ENCODE results near the gene NLK. TPM values are rescaled to one million over a fixed set of nuclear protein-coding genes. Genes with fewer than 3 reads are reported as not detected.
"Not testable (repeated sequence)": the region's sequence is repeated elsewhere in the genome, so short reads cannot be mapped to it uniquely, and the experiment has no call there.

Gene NLK
- total RNA-seq, 2 experiments from 2014 or later, result 9.6 to 10.2 TPM

DNA sequence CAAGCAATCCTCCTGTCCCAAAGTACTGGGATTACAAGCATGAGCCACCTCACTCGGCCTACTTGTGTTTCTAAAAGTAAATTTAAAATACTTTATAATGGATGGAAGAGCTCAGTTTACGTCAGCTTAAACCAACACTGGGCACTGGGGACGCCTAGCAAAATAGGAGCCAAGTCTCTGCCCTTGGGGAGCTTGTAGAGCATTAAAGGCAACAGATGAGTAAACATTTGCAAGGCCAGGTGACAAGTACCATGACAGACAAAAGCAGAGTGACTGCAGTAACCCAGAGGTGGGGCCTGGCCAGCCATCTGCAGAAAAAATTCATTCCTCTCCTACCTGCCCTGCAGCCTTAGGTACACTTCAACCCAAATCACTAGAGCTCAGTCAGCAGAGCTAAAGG lies 12.1 kb upstream of the NLK start:
- no peak for DNase-seq
- H3K4me1 Mint-ChIP-seq, result peaks cover 6% of the 10 kb centered on the region
- no peaks in the 10 kb centered on the region for H3K36me3 Mint-ChIP-seq
- no peaks in the 10 kb centered on the region for H3K9me3 Mint-ChIP-seq
- no peaks in the 10 kb centered on the region for H3K27me3 Mint-ChIP-seq
- H3K4me3 Mint-ChIP-seq, result no peak overlapping the region
- H3K27ac Mint-ChIP-seq, result no peak overlapping the region

DNA sequence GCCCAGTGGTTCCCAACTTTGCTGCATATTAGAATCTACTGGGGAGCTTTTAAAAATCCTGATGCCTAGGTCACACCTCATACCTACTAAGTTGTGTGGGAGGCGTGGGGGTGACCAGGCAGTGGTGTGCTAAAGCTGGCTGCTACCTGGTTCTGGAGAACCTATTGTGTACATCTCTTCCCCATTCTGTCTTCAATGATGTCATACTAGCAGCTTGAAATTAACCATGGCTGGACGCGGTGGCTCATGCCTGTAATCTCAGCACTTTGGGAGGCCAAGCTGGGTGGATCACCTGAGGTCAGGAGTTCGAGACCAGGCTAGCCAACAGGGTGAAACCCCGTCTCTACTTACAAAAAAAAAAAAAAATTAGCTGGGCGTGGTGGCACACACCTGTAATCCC lies 11.3 kb upstream of the NLK start:
- Mint-ChIP-seq H3K27me3 (no peaks in the 10 kb centered on the region), H3K36me3 (no peaks in the 10 kb centered on the region), H3K4me3 (no peak overlapping the region), H3K9me3 (peaks cover 4% of the 10 kb centered on the region), H3K4me1 (peaks cover 6% of the 10 kb centered on the region), H3K27ac (no peak overlapping the region)
- DNase-seq, result no peak

- no peak for DNase-seq
- H3K36me3 Mint-ChIP-seq, result no peaks in the 10 kb centered on the region
- no peaks in the 10 kb centered on the region for H3K27me3 Mint-ChIP-seq
- H3K4me1 Mint-ChIP-seq, result peaks cover 9% of the 10 kb centered on the region
- H3K4me3 Mint-ChIP-seq, result no peak overlapping the region
- H3K27ac Mint-ChIP-seq, result no peak overlapping the region
- H3K9me3 Mint-ChIP-seq, result peaks cover 4% of the 10 kb centered on the region
Observed at GRCh38 chr17:28033972-28034714, 8.3 kb upstream of the NLK start.

GRCh38 chr17:28035452-28035851 lies 7.0 kb upstream of the NLK start:
- not testable (repeated sequence) for H3K36me3 Mint-ChIP-seq, H3K27me3 Mint-ChIP-seq, H3K4me3 Mint-ChIP-seq, H3K27ac Mint-ChIP-seq, H3K9me3 Mint-ChIP-seq, DNase-seq
- H3K4me1 Mint-ChIP-seq, result peaks cover 13% of the 10 kb centered on the region

DNA sequence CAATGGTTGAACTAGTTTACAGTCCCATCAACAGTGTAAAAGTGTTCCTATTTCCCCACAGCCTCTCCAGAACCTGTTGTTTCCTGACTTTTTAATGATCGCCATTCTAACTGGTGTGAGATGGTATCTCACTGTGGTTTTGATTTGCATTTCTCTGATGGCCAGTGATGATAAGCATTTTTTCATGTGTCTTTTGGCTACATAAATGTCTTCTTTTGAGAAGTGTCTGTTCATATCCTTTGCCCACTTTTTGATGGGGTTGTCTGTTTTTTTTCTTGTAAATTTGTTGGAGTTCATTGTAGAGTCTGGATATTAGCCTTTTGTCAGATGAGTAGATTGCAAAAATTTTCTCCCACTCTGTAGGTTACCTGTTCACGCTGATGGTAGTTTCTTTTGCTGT lies 6.6 kb upstream of the NLK start:
- H3K4me3 Mint-ChIP-seq, H3K27ac Mint-ChIP-seq, H3K9me3 Mint-ChIP-seq, H3K27me3 Mint-ChIP-seq, DNase-seq, H3K36me3 Mint-ChIP-seq: not testable (repeated sequence)
- H3K4me1 Mint-ChIP-seq, result peaks cover 17% of the 10 kb centered on the region

DNA sequence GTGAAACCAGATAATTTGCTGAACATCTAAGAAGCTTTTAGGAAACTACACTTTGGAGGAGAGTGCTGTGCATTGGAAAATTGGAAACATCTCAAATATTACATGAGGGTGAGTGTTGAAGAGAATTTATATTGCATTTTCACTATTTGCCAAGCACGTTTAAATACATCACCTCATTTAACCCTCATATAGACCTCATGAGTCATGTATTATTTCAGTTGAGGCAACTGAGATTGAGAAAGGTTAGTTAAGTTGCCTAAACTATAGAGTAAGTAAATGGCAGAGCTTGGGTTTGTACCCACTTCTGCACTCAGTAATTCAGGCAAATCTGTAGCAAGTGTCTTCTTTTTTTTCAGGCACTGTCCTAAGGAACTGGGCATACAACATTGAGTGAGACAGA lies 3.7 kb upstream of the NLK start:
- peaks cover 31% of the 10 kb centered on the region for H3K4me1 Mint-ChIP-seq
- no peak for DNase-seq
- H3K4me3 Mint-ChIP-seq, result no peak overlapping the region
- H3K27me3 Mint-ChIP-seq, result no peaks in the 10 kb centered on the region
- H3K9me3 Mint-ChIP-seq, result peaks cover 11% of the 10 kb centered on the region
- H3K36me3 Mint-ChIP-seq, result peaks cover 9% of the 10 kb centered on the region
- no peak overlapping the region for H3K27ac Mint-ChIP-seq

DNA sequence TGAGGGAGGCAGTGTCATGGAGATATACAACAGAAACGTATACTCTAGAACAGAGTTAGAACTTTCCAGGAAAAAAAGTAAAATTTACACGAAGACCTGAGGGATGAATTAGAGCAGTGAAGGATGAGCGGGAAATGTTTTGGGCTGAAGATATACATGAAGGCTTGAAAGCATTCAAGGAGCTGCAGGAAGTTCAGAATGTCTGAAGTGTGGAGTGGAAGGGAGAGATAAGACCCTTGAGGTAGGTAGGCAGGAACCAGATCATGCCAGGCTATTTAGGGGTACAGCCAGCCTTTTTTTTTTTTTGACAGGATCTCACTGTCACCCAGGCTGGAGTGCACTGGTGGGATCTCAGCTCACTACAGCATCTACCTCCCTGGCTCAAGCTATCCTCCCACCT lies 3.2 kb upstream of the NLK start:
- Mint-ChIP-seq H3K4me3 (no peak overlapping the region), H3K9me3 (peaks cover 11% of the 10 kb centered on the region), H3K36me3 (peaks cover 9% of the 10 kb centered on the region), H3K4me1 (peaks cover 32% of the 10 kb centered on the region), H3K27me3 (no peaks in the 10 kb centered on the region), H3K27ac (no peak overlapping the region)
- no peak for DNase-seq

- Mint-ChIP-seq H3K4me1 (peaks cover 38% of the 10 kb centered on the region), H3K27me3 (no peaks in the 10 kb centered on the region), H3K36me3 (peaks cover 12% of the 10 kb centered on the region)
Observed at GRCh38 chr17:28040406-28040805, 2.1 kb upstream of the NLK start.

DNA sequence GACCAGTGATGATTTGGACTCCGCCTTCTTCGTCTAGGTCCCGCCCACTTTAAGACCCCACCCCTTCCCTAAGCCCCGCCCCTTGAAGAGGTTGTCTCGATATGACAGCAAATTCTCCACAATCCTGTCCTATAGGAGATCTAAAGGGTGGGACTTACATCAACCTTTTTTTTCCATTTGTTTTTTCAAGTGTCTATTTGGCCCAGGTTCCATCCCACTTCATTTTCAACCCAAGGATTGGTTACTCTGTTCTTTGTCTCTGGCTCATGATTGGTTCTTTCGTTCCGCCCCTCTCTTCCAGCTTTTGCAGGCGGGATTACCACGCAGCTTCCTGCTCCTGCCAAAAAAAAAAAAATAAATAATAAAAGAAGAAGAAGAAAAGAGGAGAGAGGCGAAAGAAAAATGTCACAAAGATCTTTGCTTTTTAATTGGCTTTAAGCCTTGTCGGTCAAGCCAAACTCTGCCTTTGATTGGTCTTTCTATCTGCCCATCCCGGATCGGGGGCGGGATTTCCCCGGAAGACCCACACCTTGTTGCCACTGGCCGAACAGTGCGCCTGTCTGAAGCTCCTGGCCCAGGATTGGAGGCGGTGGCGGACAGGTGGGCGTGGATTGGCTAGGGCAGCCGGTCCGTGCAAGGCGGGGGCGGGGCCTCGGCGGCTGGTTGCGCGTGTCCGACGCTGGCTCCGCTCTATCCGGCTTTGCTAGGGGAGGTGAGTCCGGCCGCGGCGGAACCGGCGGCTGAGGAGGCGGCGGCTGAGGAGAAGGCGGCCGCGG lies 1.2 kb upstream of the NLK start:
- Mint-ChIP-seq H3K9me3 (peaks cover 6% of the 10 kb centered on the region), H3K4me3 (peak overlapping the region; percentile 83), H3K27ac (peak overlapping the region; percentile 77), H3K4me1 (peaks cover 46% of the 10 kb centered on the region), H3K27me3 (no peaks in the 10 kb centered on the region), H3K36me3 (peaks cover 12% of the 10 kb centered on the region)
- DNase-seq, result peak; percentile 100

More at GRCh38 chr17:28040406-28040805, 2.1 kb upstream of the NLK start:
- Mint-ChIP-seq H3K27ac (no peak overlapping the region), H3K9me3 (peaks cover 11% of the 10 kb centered on the region), H3K4me3 (peak overlapping the region; percentile 83)
- no peak for DNase-seq

- H3K27ac Mint-ChIP-seq, result peak overlapping the region; percentile 74
- peak overlapping the region; percentile 85 for H3K4me3 Mint-ChIP-seq
- H3K9me3 Mint-ChIP-seq, result peaks cover 6% of the 10 kb centered on the region
- DNase-seq, result no peak
- H3K4me1 Mint-ChIP-seq, result peaks cover 54% of the 10 kb centered on the region
- H3K27me3 Mint-ChIP-seq, result no peaks in the 10 kb centered on the region
- peaks cover 12% of the 10 kb centered on the region for H3K36me3 Mint-ChIP-seq
Observed at GRCh38 chr17:28041844-28042656, 427 bp upstream of the NLK start.

DNA sequence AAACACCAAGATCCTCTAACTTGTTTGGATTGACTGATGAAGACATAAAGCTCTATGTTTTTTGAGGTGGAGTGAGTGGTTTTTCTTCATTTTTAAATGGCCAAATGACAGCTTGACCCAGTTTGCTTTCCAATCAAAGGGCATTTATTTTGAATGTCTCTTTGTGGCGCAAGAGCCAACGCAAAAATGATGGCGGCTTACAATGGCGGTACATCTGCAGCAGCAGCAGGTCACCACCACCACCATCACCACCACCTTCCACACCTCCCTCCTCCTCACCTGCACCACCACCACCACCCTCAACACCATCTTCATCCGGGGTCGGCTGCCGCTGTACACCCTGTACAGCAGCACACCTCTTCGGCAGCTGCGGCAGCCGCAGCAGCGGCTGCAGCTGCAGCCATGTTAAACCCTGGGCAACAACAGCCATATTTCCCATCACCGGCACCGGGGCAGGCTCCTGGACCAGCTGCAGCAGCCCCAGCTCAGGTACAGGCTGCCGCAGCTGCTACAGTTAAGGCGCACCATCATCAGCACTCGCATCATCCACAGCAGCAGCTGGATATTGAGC lies 329 bp downstream of the NLK start:
- peaks cover 6% of the 10 kb centered on the region for H3K9me3 Mint-ChIP-seq
- H3K27ac Mint-ChIP-seq, result peak overlapping the region; percentile 34
- peaks cover 12% of the 10 kb centered on the region for H3K36me3 Mint-ChIP-seq

DNA sequence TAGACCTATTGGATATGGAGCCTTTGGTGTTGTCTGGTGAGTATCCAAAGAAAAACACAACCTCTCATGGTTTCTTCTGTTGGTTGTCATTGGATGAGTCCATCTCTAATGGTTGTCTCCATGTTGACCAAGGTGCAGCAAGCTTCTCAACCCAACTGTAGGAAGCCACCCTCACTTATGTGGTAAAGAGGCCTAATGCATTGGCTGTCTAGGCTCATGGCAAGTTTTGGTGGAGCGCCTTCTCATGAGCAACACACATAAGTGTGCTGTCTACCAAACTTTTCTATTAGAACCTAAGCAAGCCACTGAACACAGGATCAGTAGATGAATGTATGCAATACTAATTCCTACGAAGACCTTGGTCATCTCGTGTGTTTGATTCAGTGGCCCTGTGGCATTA lies 819 bp downstream of the NLK start:
- H3K36me3 Mint-ChIP-seq, result peaks cover 12% of the 10 kb centered on the region
- H3K27me3 Mint-ChIP-seq, result no peaks in the 10 kb centered on the region
- peak overlapping the region; percentile 85 for H3K4me3 Mint-ChIP-seq
- DNase-seq, result no peak
- H3K4me1 Mint-ChIP-seq, result peaks cover 67% of the 10 kb centered on the region
- H3K27ac Mint-ChIP-seq, result no peak overlapping the region
- H3K9me3 Mint-ChIP-seq, result peaks cover 6% of the 10 kb centered on the region

More for the DNA sequence above, 329 bp downstream of the NLK start:
- Mint-ChIP-seq H3K27me3 (no peaks in the 10 kb centered on the region), H3K4me1 (peaks cover 62% of the 10 kb centered on the region), H3K4me3 (peak overlapping the region; percentile 85)
- DNase-seq, result no peak

GRCh38 chr17:28043741-28044140 lies 1.3 kb downstream of the NLK start:
- H3K36me3 Mint-ChIP-seq, result peaks cover 12% of the 10 kb centered on the region
- peaks cover 6% of the 10 kb centered on the region for H3K9me3 Mint-ChIP-seq
- H3K4me3 Mint-ChIP-seq, result peak overlapping the region; percentile 85
- no peak overlapping the region for H3K27ac Mint-ChIP-seq
- H3K27me3 Mint-ChIP-seq, result no peaks in the 10 kb centered on the region
- DNase-seq, result no peak
- H3K4me1 Mint-ChIP-seq, result peaks cover 71% of the 10 kb centered on the region

GRCh38 chr17:28045304-28045703 lies 2.8 kb downstream of the NLK start:
- no peak for DNase-seq
- Mint-ChIP-seq H3K4me1 (peaks cover 76% of the 10 kb centered on the region), H3K36me3 (peaks cover 18% of the 10 kb centered on the region), H3K9me3 (peaks cover 1% of the 10 kb centered on the region), H3K27ac (no peak overlapping the region), H3K4me3 (no peak overlapping the region), H3K27me3 (no peaks in the 10 kb centered on the region)
